Measurements from ENCODE around the gene PLA2G6.

PLA2G6 gene

GRCh38 chr22:38110008-38110862 lies 71.4 kb downstream of the PLA2G6 start, which contains the start of gene BAIAP2L2:
TSS of gene BAIAP2L2 (minus strand) at chr22:38110684. CDS start at chr22:38110525, 159 bp downstream.
- DNase-seq (ENCODE audit: low read depth in 2 of 2): no peak

- no peak for DNase-seq (ENCODE audit: low read depth in 2 of 2)
Observed at GRCh38 chr22:38109371-38110001, 72.1 kb downstream of the PLA2G6 start.

GRCh38 chr22:38108561-38109319 lies 72.9 kb downstream of the PLA2G6 start:
- DNase-seq (ENCODE audit: low read depth in 2 of 2): no peak

- DNase-seq (ENCODE audit: low read depth in 2 of 2): no peak
Observed at GRCh38 chr22:38107692-38108515, 73.7 kb downstream of the PLA2G6 start.

- DNase-seq (ENCODE audit: low read depth in 2 of 2): no peak
Observed at GRCh38 chr22:38106814-38107578, 74.6 kb downstream of the PLA2G6 start.

GRCh38 chr22:38104084-38104483 lies 77.5 kb downstream of the PLA2G6 start:
- DNase-seq (ENCODE audit: low read depth in 2 of 2): no peak

- DNase-seq (ENCODE audit: low read depth in 2 of 2): no peak
Observed at GRCh38 chr22:38103641-38104040, 78.0 kb downstream of the PLA2G6 start.

GRCh38 chr22:38098410-38099249 lies 83.0 kb downstream of the PLA2G6 start:
- DNase-seq (ENCODE audit: low read depth in 2 of 2): no peak

GRCh38 chr22:38097557-38098409 lies 83.8 kb downstream of the PLA2G6 start:
- DNase-seq (ENCODE audit: low read depth in 2 of 2): no peak

- no peak for DNase-seq (ENCODE audit: low read depth in 2 of 2)
Observed at GRCh38 chr22:38097058-38097457, 84.6 kb downstream of the PLA2G6 start.

- no peak for DNase-seq (ENCODE audit: low read depth in 2 of 2)
Observed at GRCh38 chr22:38089474-38089851, 92.2 kb downstream of the PLA2G6 start.

GRCh38 chr22:38088629-38089473 lies 92.8 kb downstream of the PLA2G6 start:
- DNase-seq (ENCODE audit: low read depth in 2 of 2): no peak

GRCh38 chr22:38087855-38088254 lies 93.8 kb downstream of the PLA2G6 start:
- no peak for DNase-seq (ENCODE audit: low read depth in 2 of 2)

GRCh38 chr22:38086942-38087341 lies 94.7 kb downstream of the PLA2G6 start:
- DNase-seq (ENCODE audit: low read depth in 2 of 2): no peak

- no peak for DNase-seq (ENCODE audit: low read depth in 2 of 2)
Observed at GRCh38 chr22:38086001-38086845, 95.4 kb downstream of the PLA2G6 start.

- DNase-seq (ENCODE audit: low read depth in 2 of 2): no peak
Observed at GRCh38 chr22:38085501-38085900, 96.1 kb downstream of the PLA2G6 start.

GRCh38 chr22:38085056-38085455 lies 96.6 kb downstream of the PLA2G6 start:
- no peak for DNase-seq (ENCODE audit: low read depth in 2 of 2)

Measured in activated CD8-positive, alpha-beta memory T cell treated with anti-CD3 and anti-CD28 coated beads for 4 hours (primary cell).